HG02610 (cell line): ENCODE measurements around the gene PLXDC2.

ENCODE experiments used
- ATAC-seq: cut with Tn5 transposase; IDR thresholded peaks from one replicate; pipeline ENCODE4 v1.9.1; 2021; ENCODE audit warnings: mild to moderate bottlenecking, moderate library complexity; ENCODE audit not compliant: unreplicated experiment

The PLXDC2 gene

GRCh38 chr10:20302033-20302432 is 485.8 kb downstream of the PLXDC2 start:
- no peak for ATAC-seq

- no peak for ATAC-seq
Measured at GRCh38 chr10:20303453-20304152, 487.4 kb downstream of the PLXDC2 start.

GRCh38 chr10:20313665-20314064 is 497.4 kb downstream of the PLXDC2 start:
- no peak for ATAC-seq

- ATAC-seq: no peak
Measured at GRCh38 chr10:20314431-20314830, 498.2 kb downstream of the PLXDC2 start.

- ATAC-seq: no peak
Measured at GRCh38 chr10:20327954-20328353, 511.7 kb downstream of the PLXDC2 start.

- no peak for ATAC-seq
Measured at GRCh38 chr10:20330246-20330645, 514.0 kb downstream of the PLXDC2 start.

- ATAC-seq: no peak
Measured at GRCh38 chr10:20334559-20334958, 518.3 kb downstream of the PLXDC2 start.
